ENCODE results near the gene SRRM5. TPM values are rescaled to one million over a fixed set of nuclear protein-coding genes. Genes with fewer than 3 reads are reported as not detected.

The SRRM5 gene
- total and polyA plus RNA-seq, 2 of the 4 experiments (the other 2 are of a cell fraction) = 0.10 TPM; not detected in 1

- H3K36me3 ChIP-seq (ENCODE audit: control insufficient read depth, insufficient read depth, low read length) = peaks cover 28% of the 10 kb centered on the region
- no peak overlapping the region for H3K14ac ChIP-seq (replicated peaks; ENCODE audit: low read depth, low read length)
- DNase-seq (no peak), ATAC-seq (ENCODE audit: low read depth) (no peak)
- no TSS peak for BruUV-seq (replicated peaks)
- no peaks in the 10 kb centered on the region for H3K27me3 ChIP-seq (ENCODE audit: control insufficient read depth, insufficient read depth, low read length)
- no peak overlapping the region for H3K4me2 ChIP-seq (ENCODE audit: low read depth, low read length)
- CTCF ChIA-PET = interaction anchor here (1.0 kb wide), 1 partner anchor 9 kb away, joined by 3 read pairs; no protein-coding TSS in a partner anchor
- H3K4me1 ChIP-seq (ENCODE audit: control insufficient read depth, insufficient read depth, low read length) = no peaks in the 10 kb centered on the region
- H3K56ac ChIP-seq (ENCODE audit: extremely low read depth, insufficient read depth, low read length) = no peak overlapping the region
- H3K4me3 ChIP-seq (ENCODE audit: insufficient read depth, low read depth, low read length) = no peak overlapping the region
- no peak overlapping the region for H2BK15ac ChIP-seq (ENCODE audit: low read depth, low read length)
- intact Hi-C loops (cut with micrococcal nuclease) (no loop called here), dilution Hi-C loops (cut with HindIII; ENCODE audit: low sequenced_read_pairs, unreplicated experiment) (no loop called here), in situ Hi-C loops (cut with MboI; ENCODE audit: low sequenced_read_pairs) (no loop called here)
- 100% methylated on average over 1 of the region's 2 CpGs; no CpG with 5 or more reads in 1 of the 2 experiments for WGBS, 2 experiments (ENCODE audit: extremely low coverage in 2 of 2, insufficient read length in 1 of 2)
- no peak overlapping the region for H4K5ac ChIP-seq (ENCODE audit: low read depth, low read length)
- H3K9me1 ChIP-seq (ENCODE audit: insufficient read depth, low read length) = peaks cover 11% of the 10 kb centered on the region
- no peak overlapping the region for H2BK5ac ChIP-seq (ENCODE audit: low read depth, low read length, poor library complexity, severe bottlenecking)
- no peak overlapping the region for H3K4ac ChIP-seq (ENCODE audit: low read depth, low read length)
- no peak overlapping the region for H3K9ac ChIP-seq (ENCODE audit: low read depth, low read length)
- POLR2A ChIA-PET (ENCODE audit: unreplicated experiment) = no interaction called here
- no peak overlapping the region for H2AK5ac ChIP-seq (ENCODE audit: low read depth, low read length)
- no peak overlapping the region for H2AFZ ChIP-seq (replicated peaks; ENCODE audit: low read length, poor library complexity)
- H4K20me1 ChIP-seq (ENCODE audit: insufficient read depth, low read length) = peaks cover 10% of the 10 kb centered on the region
- H4K8ac ChIP-seq (ENCODE audit: low read depth in 2 of 2, low read length in 2 of 2) = no peak overlapping the region
- peaks cover 11 to 45% of the 10 kb centered on the region in 2 experiments for H3K79me1 ChIP-seq (ENCODE audit: low read depth in 1 of 2, low read length in 2 of 2)
- H3K9me3 ChIP-seq (ENCODE audit: control insufficient read depth, insufficient read depth, low read length) = no peaks in the 10 kb centered on the region
- TF ChIP-seq FOS (IDR thresholded peaks at IDR 0.05; ENCODE audit: low read depth, low read length) = no peak
- no peak for TF ChIP-seq MXI1 (IDR thresholded peaks at IDR 0.05; ENCODE audit: borderline replicate concordance, low read depth, low read length)
- no peak for TF ChIP-seq RCOR1 (IDR thresholded peaks at IDR 0.05; ENCODE audit: insufficient replicate concordance, low read length)
- no peak for TF ChIP-seq ELK1 (IDR thresholded peaks at IDR 0.05; ENCODE audit: borderline replicate concordance, low read depth, low read length)
- TF ChIP-seq MAFK (IDR thresholded peaks at IDR 0.05; ENCODE audit: low read depth, low read length) = no peak
- no peak for TF ChIP-seq BHLHE40 (IDR thresholded peaks at IDR 0.05; ENCODE audit: low read depth, low read length)
- no peak for TF ChIP-seq RFX5 (IDR thresholded peaks at IDR 0.05; ENCODE audit: low read depth, low read length)
- no peak for TF ChIP-seq CHD1 (IDR thresholded peaks at IDR 0.05; ENCODE audit: low read depth, low read length)
- no peak for TF ChIP-seq USF2 (IDR thresholded peaks at IDR 0.05; ENCODE audit: low read depth, low read length)
- no peak for TF ChIP-seq SMC3 (IDR thresholded peaks at IDR 0.05; ENCODE audit: low read depth, low read length)
- TF ChIP-seq NFE2L2 (IDR thresholded peaks at IDR 0.05; ENCODE audit: low read depth, low read length) = no peak
- no peak for TF ChIP-seq MAZ (IDR thresholded peaks at IDR 0.05; ENCODE audit: borderline replicate concordance, low read depth, low read length)
- no peak for TF ChIP-seq RAD21 (IDR thresholded peaks at IDR 0.05; ENCODE audit: low read length)
- no peak for TF ChIP-seq CTCF (conservative IDR thresholded peaks at IDR 0.05; ENCODE audit: low read depth, low read length)
- TF ChIP-seq POLR2A (IDR thresholded peaks at IDR 0.05; ENCODE audit: low read depth, low read length) = no peak
- no peak for TF ChIP-seq CEBPB (IDR thresholded peaks at IDR 0.05; ENCODE audit: low read depth, low read length)
- H2BK120ac ChIP-seq (ENCODE audit: low read depth, low read length) = no peak overlapping the region
- H2BK20ac ChIP-seq (ENCODE audit: low read depth, low read length) = no peak overlapping the region
- H2AK9ac ChIP-seq (replicated peaks; ENCODE audit: low read depth, low read length, poor library complexity) = no peak overlapping the region
- no peak overlapping the region for H3K18ac ChIP-seq (ENCODE audit: low read depth, low read length)
- no peak overlapping the region for H3K27ac ChIP-seq (ENCODE audit: insufficient read depth, low read length)
- H3K23ac ChIP-seq (ENCODE audit: low read depth, low read length) = no peak overlapping the region
- H4K91ac ChIP-seq (ENCODE audit: insufficient read depth, low read depth, low read length) = no peak overlapping the region
These were observed 25.5 kb upstream of the SRRM5 start for GRCh38 chr19:43586346-43586745.
